Adrenal gland (tissue), 5 donors: ENCODE measurements around the gene FOXP2.

ENCODE experiments used
- CTCF ChIP-seq, 6 experiments: fragments of 450-650 bp in 4 of 6; fragments of 200-600 bp in 2 of 6; sonication (generic) in 1 of 6; IDR thresholded peaks; 1 replicate in 5 of 6; 2 replicates in 1 of 6; pipeline versions ENCODE4 v1.5.1 to v1.8.0; 2016 to 2021; ENCODE audit warnings: antibody characterized with exemption in 6 of 6, mild to moderate bottlenecking in 2 of 6, moderate library complexity in 1 of 6
- POLR2A ChIP-seq, 2 donors: fragments of 450-650 bp; IDR thresholded peaks; one replicate each; pipeline ENCODE4 v1.6.1; 2017; ENCODE audit warnings: antibody characterized with exemption in 2 of 2, mild to moderate bottlenecking in 2 of 2, moderate library complexity in 1 of 2
- donor health status: DM: no; HTN: no; CAD: no.

- TF ChIP-seq POLR2A (IDR thresholded peaks at IDR 0.05) (no peak), CTCF (IDR thresholded peaks at IDR 0.05) (no peak)
Observed at GRCh38 chr7:114658216-114658615, 243.6 kb downstream of the FOXP2 start.
